NCI-H69 (cell line): Measurements from ENCODE around the gene RPUSD4.

ENCODE experiments used
- DNase-seq: peaks from one replicate; lab custom pipeline; 2025; lab: John Stamatoyannopoulos, UW

The RPUSD4 gene

DNA sequence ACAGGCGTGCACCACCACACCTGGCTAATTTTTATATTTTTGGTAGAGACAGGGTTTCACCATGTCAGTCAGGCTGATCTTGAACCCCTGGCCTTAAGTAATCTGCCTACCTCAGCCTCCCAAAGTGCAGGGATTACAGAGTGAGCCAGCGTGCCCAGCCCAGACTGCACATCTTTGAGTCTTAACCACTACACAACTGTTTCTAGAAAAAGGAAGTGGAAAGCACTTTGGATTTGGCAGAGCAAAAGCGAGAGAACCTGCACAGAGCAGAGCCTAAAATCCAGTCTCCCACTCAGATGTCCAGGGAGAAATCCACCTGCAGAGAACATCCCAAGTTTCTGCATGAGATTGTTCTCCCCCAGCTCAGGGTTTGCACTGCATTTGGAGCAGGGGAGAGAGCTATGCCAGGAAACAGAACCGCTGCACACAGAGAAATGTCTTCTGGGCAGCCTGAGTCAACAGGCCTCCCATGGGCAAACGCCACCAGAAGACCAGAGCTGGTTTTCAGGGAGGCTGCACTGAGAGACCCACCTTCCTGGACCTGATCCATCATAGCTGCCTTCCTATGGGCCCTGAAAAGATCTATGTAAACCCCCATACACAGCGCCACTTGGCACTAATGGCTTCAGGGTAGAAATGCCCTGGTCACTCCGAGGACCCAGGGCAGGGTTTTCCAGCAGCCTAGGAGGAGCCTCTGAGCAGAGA, 54.0 kb downstream of the RPUSD4 start:
- no peak for DNase-seq

DNA sequence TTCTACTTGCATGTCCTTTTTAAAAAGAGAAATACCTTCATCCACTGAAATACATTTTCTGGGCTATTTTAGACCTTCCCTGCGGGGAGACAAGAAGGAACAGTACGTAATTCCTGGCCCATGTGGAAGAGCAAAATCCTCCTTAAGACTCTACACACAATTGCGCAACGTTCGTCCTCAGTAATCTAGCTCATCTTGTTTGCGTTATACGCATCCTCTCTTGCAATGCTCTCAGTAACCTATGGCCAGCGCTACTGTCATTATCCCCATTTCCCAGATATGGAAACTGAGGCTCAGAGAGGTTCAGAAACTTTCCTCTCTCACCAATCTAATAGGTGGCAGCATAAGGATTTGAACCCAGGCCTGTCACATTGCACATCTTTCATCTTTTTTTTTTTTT, 54.6 kb downstream of the RPUSD4 start:
- no peak for DNase-seq

DNA sequence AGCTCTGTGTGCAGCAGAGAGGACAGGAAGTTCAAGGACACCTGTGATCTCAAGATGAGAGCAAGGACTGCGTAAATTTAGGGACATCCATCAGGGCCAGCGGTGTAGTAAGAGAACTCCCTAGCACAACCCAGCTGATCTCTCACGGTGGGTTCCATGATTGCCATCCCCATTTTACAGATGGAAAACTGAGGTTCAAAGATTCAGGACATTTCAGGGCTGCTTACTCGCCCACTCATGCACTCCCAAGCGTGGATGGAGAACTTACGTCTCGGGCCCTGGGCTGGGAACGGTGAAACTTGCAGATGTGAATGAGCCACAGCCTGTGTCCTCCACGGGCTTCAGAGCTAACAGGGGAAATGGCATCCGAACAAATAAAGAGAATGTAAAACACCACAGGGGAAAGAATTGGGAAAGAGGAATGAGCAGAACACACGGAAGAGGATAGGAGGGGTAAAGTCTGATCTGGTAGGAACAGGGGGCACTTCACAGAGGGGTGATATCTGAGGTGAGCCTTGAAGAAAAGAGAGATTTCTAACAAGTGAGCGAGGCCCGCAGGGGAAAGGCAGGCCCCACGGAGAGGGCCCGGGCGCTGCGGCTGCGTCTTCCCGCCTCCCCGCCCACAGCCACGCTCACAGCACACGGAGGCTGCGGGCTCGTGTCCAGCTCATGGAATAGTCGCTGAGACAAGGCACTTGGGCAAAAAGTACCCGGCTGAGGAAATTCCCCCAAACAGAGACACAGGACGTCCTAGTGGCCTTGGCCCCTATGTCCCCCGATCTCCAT, 55.9 kb downstream of the RPUSD4 start:
- DNase-seq: no peak

DNA sequence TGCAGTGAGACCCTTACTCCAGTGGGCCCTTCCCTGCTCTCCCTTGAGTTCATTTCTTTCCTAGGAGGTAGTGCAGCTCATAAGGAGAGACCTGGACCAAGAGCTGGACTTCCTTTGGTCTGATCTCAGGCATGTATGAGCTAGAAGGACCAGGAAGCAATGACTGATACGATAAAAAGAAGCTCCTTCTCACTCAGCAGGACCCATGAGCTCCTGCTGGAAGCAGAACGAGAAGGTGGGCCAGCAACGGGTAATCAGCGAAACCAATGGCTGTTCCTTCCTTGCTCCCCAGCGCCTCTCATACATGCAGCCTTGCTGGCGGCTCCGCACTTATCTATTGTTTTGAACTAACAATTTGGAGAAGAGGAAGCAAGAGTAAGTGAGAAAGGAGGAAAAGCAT, 56.8 kb downstream of the RPUSD4 start:
- no peak for DNase-seq

DNA sequence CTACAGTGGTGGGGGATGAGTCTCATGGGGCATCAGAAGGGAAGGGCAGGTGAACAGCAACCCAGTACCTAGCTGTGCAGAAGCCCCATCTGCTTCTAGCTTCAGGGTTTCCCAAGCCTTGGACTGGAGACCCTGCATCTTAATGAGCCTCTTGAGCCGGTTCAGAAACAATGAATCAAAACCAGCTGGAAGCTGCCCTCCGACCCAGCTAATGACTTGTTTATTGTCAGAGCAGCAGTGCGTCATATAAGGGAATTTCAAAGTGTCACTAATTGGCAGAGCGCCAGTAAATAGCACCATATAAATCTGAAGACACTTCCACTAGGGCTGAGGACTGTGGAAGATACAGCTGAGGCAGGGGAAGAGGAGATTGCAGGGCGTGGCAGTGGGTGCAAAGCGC, 57.5 kb downstream of the RPUSD4 start:
- peak; percentile 86 for DNase-seq

DNA sequence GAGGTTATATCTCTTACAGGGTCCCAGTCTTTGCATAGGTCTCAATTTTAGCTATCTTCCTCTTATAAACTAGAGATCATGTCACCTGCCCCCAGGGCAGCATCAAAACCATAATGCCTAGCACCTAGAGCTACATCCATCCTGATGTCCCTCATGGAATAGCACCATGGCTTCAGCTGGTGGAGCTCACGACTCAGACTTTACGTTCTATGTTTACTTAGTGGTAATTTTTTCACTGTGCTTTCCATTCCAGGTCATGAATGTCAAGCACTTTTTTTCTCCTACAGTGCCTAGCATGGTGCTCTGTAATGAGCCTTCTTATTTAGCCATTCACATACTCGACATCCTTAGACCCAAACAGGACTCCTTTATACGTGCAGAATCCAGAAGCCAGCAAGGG, 58.4 kb downstream of the RPUSD4 start:
- DNase-seq: no peak

DNA sequence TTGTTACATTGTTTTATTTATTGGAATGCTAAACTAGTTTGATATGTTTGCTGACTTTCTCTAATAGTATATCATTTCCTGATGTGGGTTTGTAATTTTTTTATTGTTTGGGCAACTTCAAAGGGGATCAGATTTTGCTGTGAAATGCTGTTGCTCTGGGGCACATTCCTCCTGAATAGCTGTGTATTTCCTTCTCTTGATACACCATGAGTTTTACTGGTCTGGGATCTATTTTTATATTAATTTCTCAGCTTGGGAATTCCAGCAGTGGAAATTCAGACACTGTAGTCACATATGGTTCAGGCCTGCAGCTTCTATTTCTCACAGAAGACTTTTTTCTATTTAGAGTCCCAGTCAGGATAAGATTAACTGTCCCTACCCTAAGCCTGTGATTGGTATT, 58.9 kb downstream of the RPUSD4 start:
- no peak for DNase-seq

DNA sequence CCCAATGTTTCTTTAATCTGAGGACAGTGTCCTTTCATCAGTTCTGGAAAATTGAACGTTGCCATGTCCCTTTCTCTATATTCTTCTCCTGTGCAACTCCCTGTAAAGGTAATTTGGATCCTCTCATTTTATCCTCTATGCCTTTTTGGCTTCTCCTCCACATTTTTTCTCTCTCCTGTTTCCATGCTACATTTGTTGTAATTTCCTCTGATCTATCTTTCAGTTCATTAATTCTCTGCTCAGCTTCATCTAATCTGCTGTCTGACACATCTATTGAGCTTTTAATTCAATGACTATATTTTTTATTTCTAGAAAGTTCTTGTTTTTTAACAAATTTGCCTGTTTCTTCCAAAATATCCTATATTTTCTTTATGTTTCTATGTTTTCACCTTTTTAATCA, 59.3 kb downstream of the RPUSD4 start:
- DNase-seq: no peak
